ENCODE measurements around the gene ABLIM2.

ABLIM2 gene

GRCh38 chr4:8115916-8116315 is 42.7 kb downstream of the ABLIM2 start:
- H3K4me3 ChIP-seq (ENCODE audit: low read depth, low read length) = no peak overlapping the region
- no peak for TF ChIP-seq CTCF (IDR thresholded peaks at IDR 0.05; ENCODE audit: control insufficient read depth, extremely low read depth, insufficient read depth)
- no peak for DNase-seq (ENCODE audit: low read depth)

DNA sequence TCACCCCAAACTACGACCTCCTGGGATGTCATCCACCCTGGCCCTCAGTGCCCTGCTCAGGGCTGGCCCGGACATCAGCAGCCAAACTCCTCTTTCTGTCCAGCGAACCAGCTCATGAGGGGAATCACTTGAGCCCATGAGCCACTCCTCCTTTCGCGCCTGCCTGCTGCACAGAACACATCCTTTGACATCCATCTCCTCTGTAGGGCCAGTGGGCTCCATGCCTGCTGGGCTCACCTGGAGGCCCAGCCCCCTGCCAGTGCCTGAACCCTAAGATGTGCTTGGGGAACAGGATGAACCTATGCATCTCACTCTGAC is 43.5 kb downstream of the ABLIM2 start:
- H3K4me3 ChIP-seq (ENCODE audit: low read depth, low read length) = no peak overlapping the region
- no peak for DNase-seq (ENCODE audit: low read depth)
- no peak for TF ChIP-seq CTCF (IDR thresholded peaks at IDR 0.05; ENCODE audit: control insufficient read depth, extremely low read depth, insufficient read depth)

- DNase-seq (ENCODE audit: low read depth) = no peak
- TF ChIP-seq CTCF (IDR thresholded peaks at IDR 0.05; ENCODE audit: control insufficient read depth, extremely low read depth, insufficient read depth) = no peak
These were observed 44.0 kb downstream of the ABLIM2 start for GRCh38 chr4:8114456-8115202.

GRCh38 chr4:8113611-8114377 is 44.8 kb downstream of the ABLIM2 start:
- no peak for TF ChIP-seq CTCF (IDR thresholded peaks at IDR 0.05; ENCODE audit: control insufficient read depth, extremely low read depth, insufficient read depth)
- no peak for DNase-seq (ENCODE audit: low read depth)
- no peak overlapping the region for H3K4me3 ChIP-seq (ENCODE audit: low read depth, low read length)

More at GRCh38 chr4:8114456-8115202, 44.0 kb downstream of the ABLIM2 start:
- no peak overlapping the region for H3K4me3 ChIP-seq (ENCODE audit: low read depth, low read length)

DNA sequence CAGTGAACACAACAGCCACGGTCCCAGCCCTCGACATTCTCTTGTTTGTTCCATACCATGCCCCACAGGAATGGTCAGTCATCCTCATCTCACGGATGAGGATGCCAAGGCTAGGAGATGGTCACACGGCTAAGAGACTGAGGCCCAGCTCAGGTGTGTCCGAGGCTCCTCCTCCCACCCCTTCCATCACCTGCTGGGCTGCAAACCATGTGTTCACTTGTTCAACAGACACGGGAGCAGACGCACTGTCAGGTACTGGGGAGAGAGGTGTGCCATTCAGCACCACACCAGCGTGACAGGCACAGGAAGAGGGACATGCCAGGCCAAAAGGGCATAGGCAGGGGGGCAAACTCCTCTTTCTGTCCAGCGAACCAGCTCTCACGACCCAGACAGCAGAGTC is 45.9 kb downstream of the ABLIM2 start:
- DNase-seq (ENCODE audit: low read depth) = no peak
- no peak overlapping the region for H3K4me3 ChIP-seq (ENCODE audit: low read depth, low read length)
- TF ChIP-seq CTCF (IDR thresholded peaks at IDR 0.05; ENCODE audit: control insufficient read depth, extremely low read depth, insufficient read depth) = no peak

GRCh38 chr4:8112036-8112576 is 46.5 kb downstream of the ABLIM2 start:
- no peak for DNase-seq (ENCODE audit: low read depth)
- TF ChIP-seq CTCF (IDR thresholded peaks at IDR 0.05; ENCODE audit: control insufficient read depth, extremely low read depth, insufficient read depth) = no peak
- H3K4me3 ChIP-seq (ENCODE audit: low read depth, low read length) = no peak overlapping the region
